Vagina (tissue), 2 donors: ENCODE measurements around the gene CFAP46. TPM values are rescaled to one million over a fixed set of nuclear protein-coding genes. Genes with fewer than 3 reads are reported as not detected.

Experiments used
- DNase-seq, 2 donors: peaks; one replicate each; pipeline ENCODE4 v3.0.0-alpha.2; 2017; ENCODE audit errors: extremely low spot score in 2 of 2
- H3K27ac ChIP-seq: fragments of 200-600 bp; sonication (generic); one replicate; pipeline ENCODE4 v1.5.1; 2019
- H3K27me3 ChIP-seq: fragments of 200-600 bp; sonication (generic); one replicate; pipeline ENCODE4 v1.5.1; 2019
- H3K36me3 ChIP-seq, 2 donors: fragments of 200-600 bp; sonication (generic); one replicate each; pipeline ENCODE4 v1.5.1; 2017 to 2019
- H3K4me1 ChIP-seq: fragments of 200-600 bp; sonication (generic); one replicate; pipeline ENCODE4 v1.5.1; 2019
- H3K4me3 ChIP-seq, 2 donors: fragments of 200-600 bp; sonication (generic); 1 replicate in 1 of 2; 2 replicates in 1 of 2; pipeline ENCODE4 v1.5.1; 2016 to 2019
- H3K9me3 ChIP-seq: fragments of 200-600 bp; sonication (generic); one replicate; pipeline ENCODE4 v1.5.1; 2019
- CTCF ChIP-seq, 3 experiments: fragments of 450-650 bp in 2 of 3; fragments of 200-600 bp in 1 of 3; sonication (generic) in 1 of 3; IDR thresholded peaks; one replicate each; pipeline ENCODE4 v1.5.1; 2017 to 2019; ENCODE audit warnings: antibody characterized with exemption in 3 of 3, mild to moderate bottlenecking in 2 of 3, moderate library complexity in 2 of 3
- POLR2A ChIP-seq, 2 donors: fragments of 450-650 bp; IDR thresholded peaks; one replicate each; pipeline ENCODE4 v1.6.1; 2017; ENCODE audit warnings: antibody characterized with exemption in 2 of 2, mild to moderate bottlenecking in 2 of 2, moderate library complexity in 2 of 2
- POLR2AphosphoS5 ChIP-seq, 2 donors: sonication (generic); formaldehyde crosslinking; IDR thresholded peaks; one replicate each; pipeline ENCODE4 v1.9.0; 2017; ENCODE audit warnings: antibody characterized with exemption in 2 of 2, mild to moderate bottlenecking in 2 of 2, low read depth in 1 of 2; ENCODE audit not compliant: insufficient read depth in 1 of 2
- intact Hi-C: fragments of 100-400 bp; cut with DNase I; formaldehyde crosslinking; loops from one replicate; pipeline ENCODE4 v1.15.1; 2023
- total RNA-seq: library from RNA; depleted of rRNA; stranded (reverse); fragments of >200 nt; gene quantifications from one replicate; pipeline ENCODE4 v1.2.3, GENCODE V29; 2016

Gene CFAP46
- total RNA-seq, 1 donor from 2014 or later, result not detected

- no peak overlapping the region for H3K27ac ChIP-seq
- no peaks in the 10 kb centered on the region for H3K36me3 ChIP-seq
- no peak for DNase-seq
- no peaks in the 10 kb centered on the region for H3K9me3 ChIP-seq
- no peaks in the 10 kb centered on the region for H3K27me3 ChIP-seq
- intact Hi-C loops, result no loop called here
- no peak overlapping the region for H3K4me3 ChIP-seq
- TF ChIP-seq CTCF (IDR thresholded peaks at IDR 0.05), result no peak
- H3K4me1 ChIP-seq, result no peaks in the 10 kb centered on the region
Measured at GRCh38 chr10:132810807-132811700, 131.3 kb downstream of the CFAP46 start.

GRCh38 chr10:132810141-132810806 lies 132.1 kb downstream of the CFAP46 start:
- Histone ChIP-seq H3K4me1 (no peaks in the 10 kb centered on the region), H3K36me3 (no peaks in the 10 kb centered on the region), H3K4me3 (no peak overlapping the region), H3K27ac (no peak overlapping the region), H3K27me3 (no peaks in the 10 kb centered on the region), H3K9me3 (no peaks in the 10 kb centered on the region)
- no peak for TF ChIP-seq POLR2A (IDR thresholded peaks at IDR 0.05)
- TF ChIP-seq POLR2AphosphoS5 (IDR thresholded peaks at IDR 0.05; ENCODE audit: insufficient read depth in 1 of 2, low read depth in 1 of 2), result no peak
- no peak for TF ChIP-seq CTCF (IDR thresholded peaks at IDR 0.05)
- intact Hi-C loops, result no loop called here
- no peak for DNase-seq

- TF ChIP-seq POLR2AphosphoS5 (IDR thresholded peaks at IDR 0.05; ENCODE audit: insufficient read depth in 1 of 2, low read depth in 1 of 2) (no peak), CTCF (IDR thresholded peaks at IDR 0.05) (no peak), POLR2A (IDR thresholded peaks at IDR 0.05) (no peak)
- Histone ChIP-seq H3K9me3 (no peaks in the 10 kb centered on the region), H3K27me3 (no peaks in the 10 kb centered on the region), H3K36me3 (no peaks in the 10 kb centered on the region), H3K4me3 (no peak overlapping the region), H3K4me1 (no peaks in the 10 kb centered on the region), H3K27ac (no peak overlapping the region)
- intact Hi-C loops, result no loop called here
- no peak for DNase-seq
Measured at GRCh38 chr10:132809232-132810140, 132.9 kb downstream of the CFAP46 start.

GRCh38 chr10:132808383-132809231 lies 133.8 kb downstream of the CFAP46 start:
- Histone ChIP-seq H3K36me3 (no peaks in the 10 kb centered on the region), H3K27me3 (no peaks in the 10 kb centered on the region), H3K4me3 (no peak overlapping the region), H3K9me3 (no peaks in the 10 kb centered on the region), H3K4me1 (no peaks in the 10 kb centered on the region), H3K27ac (no peak overlapping the region)
- no peak for TF ChIP-seq CTCF (IDR thresholded peaks at IDR 0.05)
- TF ChIP-seq POLR2A (IDR thresholded peaks at IDR 0.05), result no peak
- TF ChIP-seq POLR2AphosphoS5 (IDR thresholded peaks at IDR 0.05; ENCODE audit: insufficient read depth in 1 of 2, low read depth in 1 of 2), result no peak
- no peak for DNase-seq
- intact Hi-C loops, result no loop called here
